SK-N-SH (cell line): ENCODE measurements around the gene KRT73. TPM values are rescaled to one million over a fixed set of nuclear protein-coding genes. Genes with fewer than 3 reads are reported as not detected.

Experiments
- CTCF ChIA-PET: fragments of 300-600, 350-600 bp; formaldehyde crosslinking; extraction: SDS; loops from one replicate; lab custom pipeline; 2021; lab: Yijun Ruan, JAX
- POLR2A ChIA-PET: fragments of 350-600 bp; sonication (Branson Sonifier 250); formaldehyde crosslinking; extraction: SDS; loops from one replicate; lab custom pipeline; 2020; ENCODE audit warnings: antibody characterized with exemption, inconsistent platforms; lab: Yijun Ruan, JAX
- DNase-seq: peaks from one replicate; pipeline ENCODE4 v3.0.0; 2012
- H2AFZ ChIP-seq: fragments of 200-600 bp; sonication (generic); 2 replicates; pipeline ENCODE4 v1.8.1; 2016; ENCODE audit warnings: antibody characterized with exemption, mild to moderate bottlenecking, low read depth
- H3F3A ChIP-seq: fragments of 200-600 bp; sonication (generic); replicated peaks from 2 replicates; pipeline ENCODE3; 2016; ENCODE audit warnings: antibody characterized with exemption, mild to moderate bottlenecking; ENCODE audit not compliant: insufficient read depth
- H3K27ac ChIP-seq, 2 experiments: fragments of 200-500 bp in 1 of 2; fragments of 200-600 bp in 1 of 2; sonication (Bioruptor generic) in 1 of 2; sonication (generic), shearing (Covaris generic) in 1 of 2; 2 replicates each; pipeline versions ENCODE4 v1.5.1 to v1.6.1; 2014 to 2016; ENCODE audit warnings: low read depth in 2 of 2, inconsistent platforms in 1 of 2, low read length in 1 of 2, mild to moderate bottlenecking in 1 of 2, mixed read lengths in 1 of 2
- H3K27me3 ChIP-seq: fragments of 200-600 bp; sonication (generic), shearing (Covaris generic); 2 replicates; pipeline ENCODE4 v1.6.1; 2016; ENCODE audit warnings: mixed run types; ENCODE audit not compliant: insufficient read depth
- H3K36me3 ChIP-seq, 2 experiments: fragments of 200-500 bp in 1 of 2; fragments of 200-600 bp in 1 of 2; sonication (Bioruptor generic) in 1 of 2; sonication (generic) in 1 of 2; replicated peaks in 1 of 2; 2 replicates each; pipeline versions ENCODE3 to v1.5.1; 2014 to 2016; ENCODE audit warnings: low read length in 1 of 2, mild to moderate bottlenecking in 1 of 2; ENCODE audit not compliant: insufficient read depth in 2 of 2, control insufficient read depth in 1 of 2
- H3K4me1 ChIP-seq, 2 experiments: fragments of 200-500 bp in 1 of 2; fragments of 200-600 bp in 1 of 2; sonication (Bioruptor generic) in 1 of 2; sonication (generic), shearing (Covaris generic) in 1 of 2; 2 replicates each; pipeline versions ENCODE4 v1.5.1 to v1.6.1; 2014 to 2016; ENCODE audit warnings: low read depth in 1 of 2, low read length in 1 of 2, mixed run types in 1 of 2; ENCODE audit not compliant: insufficient read depth in 2 of 2, control insufficient read depth in 1 of 2
- H3K4me2 ChIP-seq: fragments of 200-600 bp; sonication (generic), shearing (Covaris generic); 2 replicates; pipeline ENCODE4 v1.6.1; 2017; ENCODE audit warnings: mixed run types
- H3K4me3 ChIP-seq, 2 experiments: fragments of 200-500 bp in 1 of 2; fragments of 200-600 bp in 1 of 2; sonication (Bioruptor generic) in 1 of 2; sonication (generic), shearing (Covaris generic) in 1 of 2; 2 replicates each; pipeline versions ENCODE4 v1.5.1 to v1.8.1; 2014 to 2016; ENCODE audit warnings: low read depth in 2 of 2, inconsistent platforms in 1 of 2, low read length in 1 of 2, mild to moderate bottlenecking in 1 of 2, mixed read lengths in 1 of 2, moderate library complexity in 1 of 2
- H3K79me2 ChIP-seq: fragments of 200-600 bp; sonication (generic); 2 replicates; pipeline ENCODE4 v1.8.1; 2017; ENCODE audit warnings: mild to moderate bottlenecking; ENCODE audit not compliant: insufficient read depth
- H3K9ac ChIP-seq: fragments of 200-600 bp; sonication (generic); 2 replicates; pipeline ENCODE4 v1.6.1; 2017; ENCODE audit warnings: mixed run types
- H3K9me2 ChIP-seq: fragments of 200-600 bp; sonication (generic); 2 replicates; pipeline ENCODE4 v1.6.1; 2017; ENCODE audit warnings: mixed run types
- H3K9me3 ChIP-seq: fragments of 200-600 bp; sonication (generic); 2 replicates; pipeline ENCODE4 v1.6.1; 2017; ENCODE audit warnings: mixed run types, mild to moderate bottlenecking, moderate library complexity
- H4K20me1 ChIP-seq: fragments of 200-600 bp; sonication (generic); 2 replicates; pipeline ENCODE4 v1.6.1; 2017; ENCODE audit warnings: mild to moderate bottlenecking, mixed run types; ENCODE audit not compliant: insufficient read depth
- EP300 ChIP-seq, 2 experiments: IDR thresholded peaks; 2 replicates each; pipeline versions ENCODE4 v1.4.0 to v1.6.1; 2012; ENCODE audit warnings: borderline replicate concordance in 1 of 2, low read depth in 1 of 2, low read length in 1 of 2
- EZH2phosphoT487 ChIP-seq: fragments of 200-600 bp; sonication (generic); IDR thresholded peaks from 2 replicates; pipeline ENCODE4 v1.6.1; 2017; ENCODE audit warnings: low read depth, mixed run types, mild to moderate bottlenecking, antibody characterized with exemption, moderate library complexity, borderline replicate concordance
- GABPA ChIP-seq: IDR thresholded peaks from 2 replicates; pipeline ENCODE4 v1.4.0; 2012; ENCODE audit warnings: low read depth, mild to moderate bottlenecking
- IRF3 ChIP-seq: fragments of 150-350 bp; IDR thresholded peaks from 2 replicates; pipeline ENCODE4 v1.6.1; 2016; ENCODE audit warnings: mild to moderate bottlenecking, low read depth, low read length
- JUND ChIP-seq: IDR thresholded peaks from 2 replicates; pipeline ENCODE4 v1.4.0; 2012
- MXI1 ChIP-seq: IDR thresholded peaks from 2 replicates; pipeline ENCODE4 v1.6.1; 2012; ENCODE audit warnings: mild to moderate bottlenecking, low read depth, low read length, improper control_type of control experiment
- NFIC ChIP-seq: IDR thresholded peaks from 2 replicates; pipeline ENCODE4 v1.4.0; 2012; ENCODE audit warnings: borderline replicate concordance
- POLR2AphosphoS5 ChIP-seq: IDR thresholded peaks from 2 replicates; pipeline ENCODE4 v1.6.1; 2012; ENCODE audit warnings: low read depth, low read length
- RAD21 ChIP-seq: IDR thresholded peaks from 2 replicates; pipeline ENCODE4 v1.6.1; 2012; ENCODE audit warnings: mild to moderate bottlenecking, low read length
- RCOR1 ChIP-seq: fragments of 150-350 bp; IDR thresholded peaks from 2 replicates; pipeline ENCODE4 v1.6.1; 2017; ENCODE audit warnings: antibody characterized with exemption, low read length
- RFX5 ChIP-seq: IDR thresholded peaks from 2 replicates; pipeline ENCODE4 v1.6.1; 2012; ENCODE audit warnings: mild to moderate bottlenecking, improper control_type of control experiment, low read length
- SIN3A ChIP-seq: IDR thresholded peaks from 2 replicates; pipeline ENCODE4 v1.6.1; 2012; ENCODE audit warnings: low read depth, mild to moderate bottlenecking, low read length, moderate library complexity, borderline replicate concordance
- SMC3 ChIP-seq: IDR thresholded peaks from 2 replicates; pipeline ENCODE4 v1.6.1; 2012; ENCODE audit warnings: low read depth, low read length, improper control_type of control experiment
- TAF1 ChIP-seq: IDR thresholded peaks from 2 replicates; pipeline ENCODE4 v1.6.1; 2012; ENCODE audit warnings: low read depth, mild to moderate bottlenecking, low read length, moderate library complexity, borderline replicate concordance
- TCF12 ChIP-seq: IDR thresholded peaks from 2 replicates; pipeline ENCODE4 v1.4.0; 2012
- TEAD4 ChIP-seq: IDR thresholded peaks from 2 replicates; pipeline ENCODE4 v1.4.0; 2012; ENCODE audit warnings: mild to moderate bottlenecking, borderline replicate concordance; ENCODE audit not compliant: insufficient read depth
- USF1 ChIP-seq: IDR thresholded peaks from 2 replicates; pipeline ENCODE4 v1.4.0; 2012; ENCODE audit warnings: low read depth, borderline replicate concordance
- WGBS: methylation state at CpG from one replicate; pipeline ENCODE4 v1.1.6; 2017; ENCODE audit warnings: low lambda C conversion rate; 5-methylcytosine and 5-hydroxymethylcytosine counted together
- polyA plus RNA-seq, 3 experiments: library from polyadenylated mRNA; depleted of rRNA; stranded (reverse); fragments of >200 nt; gene quantifications; 2 replicates each; pipeline ENCODE4 v1.2.3, GENCODE V29; 2012

KRT73 gene
- polyA plus RNA-seq, 1 of the 3 experiments (the other 2 are of a cell fraction), result not detected

GRCh38 chr12:52616680-52617402 is 1.5 kb downstream of the KRT73 start:
- no peak overlapping the region for H2AFZ ChIP-seq
- 29% methylated on average over 10 of the region's 10 CpGs for WGBS
- no peaks in the 10 kb centered on the region for H3K36me3 ChIP-seq
- no peaks in the 10 kb centered on the region for H3K9me2 ChIP-seq
- TF ChIP-seq TAF1 (no peak), EZH2phosphoT487 (no peak), RFX5 (no peak), IRF3 (no peak), EP300 (IDR thresholded peaks at IDR 0.05; ENCODE audit: borderline replicate concordance in 1 of 2, low read depth in 1 of 2, low read length in 1 of 2) (no peak), TCF12 (no peak), NFIC (no peak), TEAD4 (no peak), SMC3 (no peak)
- TF ChIP-seq, all 33 proteins: peak for 0
- H3K27ac ChIP-seq, result no peak overlapping the region
- no peaks in the 10 kb centered on the region for H3K4me1 ChIP-seq
- H3K4me3 ChIP-seq, result no peak overlapping the region
- ChIA-PET CTCF (no interaction called here), POLR2A (no interaction called here)
- peaks cover 60% of the 10 kb centered on the region; the same call in 1 of the 2 replicates for H3K27me3 ChIP-seq
- no peaks in the 10 kb centered on the region for H3K9me3 ChIP-seq
- H3F3A ChIP-seq, result no peaks in the 10 kb centered on the region
- H3K9ac ChIP-seq, result no peak overlapping the region
- DNase-seq, result no peak
- no peak overlapping the region for H3K4me2 ChIP-seq
- H3K79me2 ChIP-seq, result no peaks in the 10 kb centered on the region
- no peaks in the 10 kb centered on the region for H4K20me1 ChIP-seq

- TF ChIP-seq GABPA (no peak), POLR2AphosphoS5 (no peak), JUND (no peak), NFIC (no peak), TAF1 (no peak), MXI1 (no peak), RCOR1 (no peak), SIN3A (no peak), USF1 (no peak), RAD21 (no peak)
- peaks cover 69% of the 10 kb centered on the region; the same call in 1 of the 2 replicates for H3K27me3 ChIP-seq
- no peak overlapping the region for H3K9ac ChIP-seq
- H3K79me2 ChIP-seq, result no peaks in the 10 kb centered on the region
- no peaks in the 10 kb centered on the region for H3K9me3 ChIP-seq
- POLR2A ChIA-PET, result no interaction called here
- H3F3A ChIP-seq, result no peaks in the 10 kb centered on the region
- H3K27ac ChIP-seq, result no peak overlapping the region
- DNase-seq, result no peak
- H3K9me2 ChIP-seq, result no peaks in the 10 kb centered on the region
- no peak overlapping the region for H3K4me2 ChIP-seq
- H3K36me3 ChIP-seq, result no peaks in the 10 kb centered on the region
- H3K4me1 ChIP-seq, result no peaks in the 10 kb centered on the region
- no peak overlapping the region for H2AFZ ChIP-seq
- H3K4me3 ChIP-seq, result no peak overlapping the region
- CTCF ChIA-PET, result no interaction called here
- no peaks in the 10 kb centered on the region for H4K20me1 ChIP-seq
- 59% methylated on average over 7 of the region's 9 CpGs for WGBS
Observed at GRCh38 chr12:52615912-52616311, 2.4 kb downstream of the KRT73 start.
